ENCODE results near the gene LSM8. TPM values are rescaled to one million over a fixed set of nuclear protein-coding genes. Genes with fewer than 3 reads are reported as not detected.

The LSM8 gene
- total and polyA plus RNA-seq, 2 of the 8 experiments (the other 6 are each of a cell fraction or from before 2014, with no cell fraction given), result 36.9 to 51.0 TPM

- H3K4me1 ChIP-seq (replicated peaks in 1 of 4; ENCODE audit: control insufficient read depth in 3 of 4, insufficient read depth in 4 of 4, low read length in 3 of 4), result no peaks in the 10 kb centered on the region
- H2BK5ac ChIP-seq (ENCODE audit: low read depth, low read length), result no peak overlapping the region
Observed at GRCh38 chr7:118140468-118140867, 43.5 kb upstream of the LSM8 start.

More at GRCh38 chr7:118140468-118140867, 43.5 kb upstream of the LSM8 start:
- Histone ChIP-seq H3K56ac (replicated peaks; ENCODE audit: insufficient read length, low read depth, low read length) (no peak overlapping the region), H4K20me1 (replicated peaks in 1 of 2; ENCODE audit: control insufficient read depth in 1 of 2, insufficient read depth in 2 of 2, low read length in 2 of 2) (no peaks in the 10 kb centered on the region), H2BK120ac (replicated peaks; ENCODE audit: low read depth, low read length) (no peak overlapping the region), H3K4me2 (ENCODE audit: insufficient read depth in 1 of 2, low read depth in 2 of 2, low read length in 2 of 2) (no peak overlapping the region), H4K91ac (replicated peaks; ENCODE audit: insufficient read length, low read length) (no peak overlapping the region), H3K27me3 (replicated peaks in 1 of 4; ENCODE audit: control insufficient read depth in 3 of 4, extremely low read depth in 1 of 4, insufficient read depth in 3 of 4, low read length in 3 of 4) (no peaks in the 10 kb centered on the region), H3K18ac (ENCODE audit: extremely low read depth, low read length) (no peak overlapping the region), H2BK12ac (ENCODE audit: low read depth, low read length) (no peak overlapping the region), H2BK15ac (ENCODE audit: low read length) (no peak overlapping the region), H3K14ac (ENCODE audit: insufficient read length) (no peak overlapping the region), H3K79me1 (ENCODE audit: low read depth, low read length) (no peaks in the 10 kb centered on the region), H3K9me3 (ENCODE audit: insufficient read depth in 2 of 2, low read depth in 1 of 2, low read length in 1 of 2) (no peaks in the 10 kb centered on the region), H2BK20ac (ENCODE audit: low read length) (no peak overlapping the region), H4K5ac (ENCODE audit: insufficient read length, low read depth, low read length) (no peak overlapping the region), H2AFZ (ENCODE audit: low read length) (no peak overlapping the region), H3K79me2 (ENCODE audit: control insufficient read depth in 1 of 2, insufficient read depth in 2 of 2, low read length in 2 of 2) (no peaks in the 10 kb centered on the region), H3K9ac (replicated peaks in 1 of 4; ENCODE audit: extremely low read depth in 1 of 4, low read depth in 3 of 4, low read length in 3 of 4) (no peak overlapping the region), H3K4ac (replicated peaks; ENCODE audit: insufficient read length, low read depth, low read length) (no peak overlapping the region), H3K27ac (ENCODE audit: low read depth, low read length) (no peak overlapping the region), H4K8ac (ENCODE audit: extremely low read depth, insufficient read depth, low read length) (no peak overlapping the region), H2AK5ac (ENCODE audit: low read depth, low read length) (no peak overlapping the region), H3K36me3 (ENCODE audit: control insufficient read depth in 2 of 4, insufficient read depth in 4 of 4, low read length in 3 of 4) (no peaks in the 10 kb centered on the region), H3K4me3 (ENCODE audit: extremely low read depth in 1 of 4, insufficient read depth in 2 of 4, low read depth in 3 of 4, low read length in 4 of 4) (no peak overlapping the region), H3K23me2 (ENCODE audit: low read depth, low read length) (no peaks in the 10 kb centered on the region), H3K23ac (ENCODE audit: insufficient read length) (no peak overlapping the region)
- DNase-seq (ENCODE audit: low read depth in 1 of 2, low spot score in 2 of 2), result no peak
- ChIA-PET CTCF (ENCODE audit: partially characterized antibody) (interaction anchor here (0.7 kb wide), 1 partner anchor 31 kb away, joined by 3 read pairs; no protein-coding TSS in a partner anchor), POLR2A (ENCODE audit: partially characterized antibody) (interaction anchor here (0.7 kb wide), 1 partner anchor 11 kb away, joined by 3 read pairs; no protein-coding TSS in a partner anchor)
- WGBS, 2 experiments (ENCODE audit: extremely low coverage in 1 of 2, insufficient coverage in 1 of 2, insufficient read length in 1 of 2, insufficient replicate concordance in 2 of 2, low coverage in 1 of 2, low lambda C conversion rate in 2 of 2, missing lambda C conversion rate in 1 of 2), result 76% methylated on average over 1 of the region's 1 CpG; no CpG with 5 or more reads in 1 of the 2 experiments
- FAIRE-seq, result no peak
- no peak for TF ChIP-seq TBP (IDR thresholded peaks at IDR 0.05; ENCODE audit: low read depth, low read length)
- no peak for TF ChIP-seq SUZ12 (IDR thresholded peaks at IDR 0.05; ENCODE audit: low read length)
- no peak for TF ChIP-seq POLR2A (IDR thresholded peaks at IDR 0.05; ENCODE audit: control extremely low read depth in 1 of 2, low read depth in 2 of 2, low read length in 2 of 2)
- no peak for TF ChIP-seq FOSL1 (IDR thresholded peaks at IDR 0.05; ENCODE audit: insufficient read depth, low read depth, low read length)

Measured in H1 (cell line).